Fibroblast of villous mesenchyme (primary cell): ENCODE measurements around the gene PRKCE. TPM values are rescaled to one million over a fixed set of nuclear protein-coding genes. Genes with fewer than 3 reads are reported as not detected.

Experiments used
- DNase-seq: peaks from one replicate; pipeline ENCODE4 v3.0.0-alpha.2; 2010; ENCODE audit warnings: low read depth
- H3K4me3 ChIP-seq: 2 replicates; pipeline ENCODE4 v1.5.1; 2011; ENCODE audit warnings: low read depth, mild to moderate bottlenecking, low read length
- CTCF ChIP-seq: IDR thresholded peaks from 2 replicates; pipeline ENCODE4 v1.5.1; 2012; ENCODE audit warnings: low read depth, mild to moderate bottlenecking, low read length; ENCODE audit not compliant: insufficient read depth
- total RNA-seq: library from RNA; depleted of rRNA; stranded (reverse); fragments of >200 nt; gene quantifications from 2 replicates; pipeline ENCODE4 v1.2.3, GENCODE V29; 2012

The PRKCE gene
- total RNA-seq, 1 donor, result 27.2 TPM

- peak; percentile 89 for DNase-seq
- no peak overlapping the region for H3K4me3 ChIP-seq
- peak; percentile 84 for TF ChIP-seq CTCF
Measured at GRCh38 chr2:45993476-45993991, 342.1 kb downstream of the PRKCE start.

GRCh38 chr2:45994060-45994459 lies 342.6 kb downstream of the PRKCE start:
- H3K4me3 ChIP-seq, result no peak overlapping the region
- TF ChIP-seq CTCF, result no peak
- no peak for DNase-seq

GRCh38 chr2:46000660-46001059 lies 349.2 kb downstream of the PRKCE start:
- peak overlapping the region; percentile 1 for H3K4me3 ChIP-seq
- TF ChIP-seq CTCF, result no peak
- peak; percentile 32 for DNase-seq

GRCh38 chr2:46001290-46001689 lies 349.8 kb downstream of the PRKCE start:
- H3K4me3 ChIP-seq, result no peak overlapping the region
- no peak for DNase-seq
- TF ChIP-seq CTCF, result no peak

GRCh38 chr2:46001741-46002506 lies 350.4 kb downstream of the PRKCE start:
- H3K4me3 ChIP-seq, result no peak overlapping the region
- peak; percentile 82 for DNase-seq
- no peak for TF ChIP-seq CTCF

- no peak overlapping the region for H3K4me3 ChIP-seq
- DNase-seq, result peak; percentile 54
- TF ChIP-seq CTCF, result no peak
Measured at GRCh38 chr2:46002507-46002883, 351.0 kb downstream of the PRKCE start.
